Measurements from ENCODE around the gene SDC4.

DNA sequence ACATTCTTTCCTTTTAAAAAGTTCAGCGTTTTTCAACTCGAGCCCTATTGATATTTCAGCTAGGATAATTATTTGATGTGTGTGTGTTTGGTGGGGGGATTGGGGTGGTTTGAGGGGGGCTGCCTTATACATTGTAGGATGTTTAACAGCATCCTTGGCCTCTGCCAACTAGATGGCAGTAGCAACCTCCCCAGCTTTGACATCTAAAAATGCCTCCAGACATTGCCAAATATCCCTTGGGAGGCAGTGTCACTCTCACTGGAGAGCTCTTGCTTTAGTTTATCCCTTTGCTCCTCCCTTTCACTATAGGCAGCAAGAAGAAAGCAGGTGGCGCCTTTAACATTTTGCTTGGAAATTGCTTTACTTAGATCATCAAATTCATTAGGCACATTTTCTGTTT, 44.5 kb upstream of the SDC4 start:
- TF ChIP-seq, protein P1, sequence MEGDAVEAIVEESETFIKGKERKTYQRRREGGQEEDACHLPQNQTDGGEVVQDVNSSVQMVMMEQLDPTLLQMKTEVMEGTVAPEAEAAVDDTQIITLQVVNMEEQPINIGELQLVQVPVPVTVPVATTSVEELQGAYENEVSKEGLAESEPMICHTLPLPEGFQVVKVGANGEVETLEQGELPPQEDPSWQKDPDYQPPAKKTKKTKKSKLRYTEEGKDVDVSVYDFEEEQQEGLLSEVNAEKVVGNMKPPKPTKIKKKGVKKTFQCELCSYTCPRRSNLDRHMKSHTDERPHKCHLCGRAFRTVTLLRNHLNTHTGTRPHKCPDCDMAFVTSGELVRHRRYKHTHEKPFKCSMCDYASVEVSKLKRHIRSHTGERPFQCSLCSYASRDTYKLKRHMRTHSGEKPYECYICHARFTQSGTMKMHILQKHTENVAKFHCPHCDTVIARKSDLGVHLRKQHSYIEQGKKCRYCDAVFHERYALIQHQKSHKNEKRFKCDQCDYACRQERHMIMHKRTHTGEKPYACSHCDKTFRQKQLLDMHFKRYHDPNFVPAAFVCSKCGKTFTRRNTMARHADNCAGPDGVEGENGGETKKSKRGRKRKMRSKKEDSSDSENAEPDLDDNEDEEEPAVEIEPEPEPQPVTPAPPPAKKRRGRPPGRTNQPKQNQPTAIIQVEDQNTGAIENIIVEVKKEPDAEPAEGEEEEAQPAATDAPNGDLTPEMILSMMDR (IDR thresholded peaks at IDR 0.05 in 8 of 11, conservative IDR thresholded peaks at IDR 0.05 in 3 of 11): no peak
- no peak for TF ChIP-seq POLR2AphosphoS5 (IDR thresholded peaks at IDR 0.05)

Measured in spleen (tissue), 7 donors.